NB4 (cell line): ENCODE measurements around the gene BAIAP2.

Source experiments
- CTCF ChIP-seq: IDR thresholded peaks from one replicate; pipeline ENCODE4 v1.5.1; 2012; ENCODE audit warnings: low read depth, low read length
- POLR2A ChIP-seq: IDR thresholded peaks from 2 replicates; pipeline ENCODE4 v1.6.1; 2011; ENCODE audit warnings: mild to moderate bottlenecking; ENCODE audit not compliant: insufficient read length; ENCODE audit errors: extremely low read depth

DNA sequence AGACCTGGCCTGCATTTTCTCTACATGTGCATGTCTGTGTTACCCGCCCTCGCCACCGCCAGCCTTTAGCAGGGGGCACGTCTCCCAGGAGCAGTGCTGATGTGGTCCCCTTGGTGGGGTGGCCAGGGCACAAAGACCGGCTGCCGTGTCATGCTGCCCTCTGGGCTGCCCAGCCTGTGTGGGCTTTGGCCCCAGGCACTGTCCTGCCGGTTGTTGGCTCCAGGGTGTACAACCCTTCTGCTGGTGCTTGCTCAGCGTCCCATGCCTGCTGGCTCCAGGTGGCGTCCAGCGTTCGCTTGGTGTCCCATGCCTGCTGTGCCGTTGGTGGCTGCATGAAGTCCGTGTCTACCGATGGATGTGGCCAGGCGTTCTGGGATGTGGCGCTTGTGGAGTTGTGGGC is 4.1 kb downstream of the BAIAP2 start:
- no peak for TF ChIP-seq CTCF
- TF ChIP-seq POLR2A: no peak
